ENCODE results near the gene TASL.
"Not testable (repeated sequence)": the region's sequence is repeated elsewhere in the genome, so short reads cannot be mapped to it uniquely, and the experiment has no call there.

The TASL gene

GRCh38 chrX:30607155-30607554 lies 29.6 kb upstream of the TASL start:
- TF ChIP-seq Cebpa-rat (IDR thresholded peaks at IDR 0.05): no peak
- H3K36me3 ChIP-seq: no peaks in the 10 kb centered on the region
- no peak overlapping the region for H3K4me3 ChIP-seq
- H3K9ac ChIP-seq: no peak overlapping the region
- no peaks in the 10 kb centered on the region for H4K20me1 ChIP-seq
- no peaks in the 10 kb centered on the region for H3K27me3 ChIP-seq
- no peak overlapping the region for H3K27ac ChIP-seq
- peaks cover 16% of the 10 kb centered on the region for H3K9me3 ChIP-seq
- H3K4me2 ChIP-seq: no peak overlapping the region
- no peaks in the 10 kb centered on the region for H3K4me1 ChIP-seq

GRCh38 chrX:30600269-30601176 lies 23.0 kb upstream of the TASL start:
- not testable (repeated sequence) for H4K20me1 ChIP-seq, H3K4me3 ChIP-seq, H3K36me3 ChIP-seq, H3K27me3 ChIP-seq
- H3K9ac ChIP-seq: 0 out of 2 replicates have a peak overlapping the region, but pooled peaks have one; percentile 24
- peaks cover 18% of the 10 kb centered on the region for H3K9me3 ChIP-seq
- H3K4me1 ChIP-seq: peaks cover 48% of the 10 kb centered on the region
- H3K27ac ChIP-seq: peak overlapping the region; percentile 68
- peak overlapping the region; percentile 56 for H3K4me2 ChIP-seq

- H3K9me3 ChIP-seq: peaks cover 2% of the 10 kb centered on the region; the same call in 1 of the 2 replicates
- H4K20me1 ChIP-seq: no peaks in the 10 kb centered on the region
- H3K27ac ChIP-seq: peak overlapping the region; percentile 86
- TF ChIP-seq Cebpa-rat (IDR thresholded peaks at IDR 0.05): no peak; the same call in 1 of the 2 replicates
- no peaks in the 10 kb centered on the region for H3K27me3 ChIP-seq
- no peaks in the 10 kb centered on the region for H3K36me3 ChIP-seq
- peak overlapping the region; percentile 94 for H3K4me2 ChIP-seq
- peak overlapping the region; percentile 83 for H3K9ac ChIP-seq
- H3K4me1 ChIP-seq: peaks cover 75% of the 10 kb centered on the region
- peak overlapping the region; percentile 68 for H3K4me3 ChIP-seq
Measured at GRCh38 chrX:30597216-30598012, 19.8 kb upstream of the TASL start.

GRCh38 chrX:30593440-30594200 lies 16.1 kb upstream of the TASL start:
- H3K36me3 ChIP-seq: no peaks in the 10 kb centered on the region
- no peak for TF ChIP-seq Cebpa-rat (IDR thresholded peaks at IDR 0.05)
- H4K20me1 ChIP-seq: no peaks in the 10 kb centered on the region
- peaks cover under 1% of the 10 kb centered on the region; the same call in 1 of the 2 replicates for H3K9me3 ChIP-seq
- H3K4me2 ChIP-seq: peak overlapping the region; percentile 94
- H3K9ac ChIP-seq: peak overlapping the region; percentile 83
- no peaks in the 10 kb centered on the region for H3K27me3 ChIP-seq
- H3K4me1 ChIP-seq: peaks cover 96% of the 10 kb centered on the region
- peak overlapping the region; percentile 68 for H3K4me3 ChIP-seq
- peak overlapping the region; percentile 86 for H3K27ac ChIP-seq

- Histone ChIP-seq H3K27ac (peak overlapping the region; percentile 86), H3K4me2 (peak overlapping the region; percentile 94), H3K4me1 (peaks cover 96% of the 10 kb centered on the region), H3K9ac (peak overlapping the region; percentile 83), H3K36me3 (no peaks in the 10 kb centered on the region), H4K20me1 (no peaks in the 10 kb centered on the region), H3K4me3 (peak overlapping the region; percentile 68), H3K27me3 (no peaks in the 10 kb centered on the region), H3K9me3 (peaks cover 9% of the 10 kb centered on the region)
- no peak for TF ChIP-seq Cebpa-rat (IDR thresholded peaks at IDR 0.05)
Measured at GRCh38 chrX:30592831-30593230, 15.3 kb upstream of the TASL start.

GRCh38 chrX:30590368-30590767 lies 12.8 kb upstream of the TASL start:
- Histone ChIP-seq H3K4me3 (peak overlapping the region; percentile 68), H3K27me3 (no peaks in the 10 kb centered on the region), H3K36me3 (no peaks in the 10 kb centered on the region; the same call in 1 of the 2 replicates), H3K9me3 (peaks cover 29% of the 10 kb centered on the region), H3K27ac (peak overlapping the region; percentile 86), H3K9ac (peak overlapping the region; percentile 83), H4K20me1 (no peaks in the 10 kb centered on the region), H3K4me1 (peaks cover 88% of the 10 kb centered on the region), H3K4me2 (peak overlapping the region; percentile 94)
- no peak for TF ChIP-seq Cebpa-rat (IDR thresholded peaks at IDR 0.05)

- Histone ChIP-seq H3K9ac (peak overlapping the region; percentile 83), H3K27ac (peak overlapping the region; percentile 86), H3K4me1 (peaks cover 81% of the 10 kb centered on the region), H3K36me3 (no peaks in the 10 kb centered on the region; the same call in 1 of the 2 replicates), H3K4me3 (peak overlapping the region; percentile 68), H3K9me3 (peaks cover 29% of the 10 kb centered on the region), H3K4me2 (peak overlapping the region; percentile 94), H4K20me1 (no peaks in the 10 kb centered on the region), H3K27me3 (no peaks in the 10 kb centered on the region)
- TF ChIP-seq Cebpa-rat (IDR thresholded peaks at IDR 0.05): no peak
Measured at GRCh38 chrX:30589146-30589888, 11.8 kb upstream of the TASL start.

- no peaks in the 10 kb centered on the region for H3K27me3 ChIP-seq
- no peak for TF ChIP-seq Cebpa-rat (IDR thresholded peaks at IDR 0.05)
- H4K20me1 ChIP-seq: no peaks in the 10 kb centered on the region
- no peaks in the 10 kb centered on the region; the same call in 1 of the 2 replicates for H3K36me3 ChIP-seq
- peaks cover 67% of the 10 kb centered on the region for H3K4me1 ChIP-seq
- H3K27ac ChIP-seq: peak overlapping the region; percentile 10; the same call in 1 of the 2 replicates
- no peak overlapping the region for H3K4me3 ChIP-seq
- H3K9me3 ChIP-seq: peaks cover 38% of the 10 kb centered on the region
- peak overlapping the region; percentile 20; the same call in 1 of the 2 replicates for H3K4me2 ChIP-seq
- H3K9ac ChIP-seq: no peak overlapping the region
Measured at GRCh38 chrX:30586516-30586915, 8.9 kb upstream of the TASL start.

Measured in BLaER1 (cell line).